Activated CD4-positive, alpha-beta T cell treated with anti-CD3 and anti-CD28 coated beads, Interleukin-2, amount 50 U/mL, for 48 hours (primary cell): ENCODE measurements around the gene ADCY5.

Experiments
- DNase-seq, 2 experiments: peaks; one replicate each; pipeline ENCODE4 v3.0.0-alpha.2; 2020

ADCY5 gene

DNA sequence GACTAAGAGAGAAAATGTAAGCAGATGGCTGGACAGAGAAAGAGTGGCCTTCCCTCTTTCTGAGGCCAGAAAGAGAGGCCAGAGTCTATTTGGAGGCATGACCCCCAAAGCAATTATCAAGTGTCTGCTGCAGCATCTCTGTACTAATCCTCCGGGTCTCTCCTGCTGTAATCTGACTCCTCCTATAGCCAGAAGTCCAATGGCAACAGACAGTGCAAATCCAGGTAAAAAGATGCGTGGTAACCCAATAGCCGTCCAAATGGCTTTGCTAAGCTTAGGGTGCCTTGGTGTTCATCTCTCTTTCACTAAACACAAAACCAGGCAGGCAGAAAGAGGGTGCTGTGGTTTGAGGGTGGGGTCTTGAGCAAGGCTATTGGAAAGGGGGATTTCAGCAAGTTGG lies 91.6 kb downstream of the ADCY5 start:
- no peak for DNase-seq

DNA sequence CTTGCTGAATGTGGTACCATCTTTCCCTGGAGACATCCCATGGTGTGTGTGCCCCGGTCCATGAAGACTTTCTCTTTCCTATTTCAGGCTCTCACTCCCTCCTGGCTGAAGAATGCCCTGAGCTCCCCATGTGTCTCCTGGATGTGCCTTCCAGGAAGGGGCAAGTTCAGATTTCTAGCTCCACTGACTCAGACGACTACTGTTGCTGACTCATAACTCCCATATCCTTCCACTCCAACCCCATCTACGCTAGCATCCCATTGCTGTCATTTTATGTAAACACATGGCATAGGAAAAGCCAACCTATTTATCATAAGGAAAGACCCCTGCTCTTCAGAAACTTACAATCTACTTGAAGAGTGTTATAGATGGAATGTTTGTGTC lies 95.0 kb downstream of the ADCY5 start:
- no peak for DNase-seq

DNA sequence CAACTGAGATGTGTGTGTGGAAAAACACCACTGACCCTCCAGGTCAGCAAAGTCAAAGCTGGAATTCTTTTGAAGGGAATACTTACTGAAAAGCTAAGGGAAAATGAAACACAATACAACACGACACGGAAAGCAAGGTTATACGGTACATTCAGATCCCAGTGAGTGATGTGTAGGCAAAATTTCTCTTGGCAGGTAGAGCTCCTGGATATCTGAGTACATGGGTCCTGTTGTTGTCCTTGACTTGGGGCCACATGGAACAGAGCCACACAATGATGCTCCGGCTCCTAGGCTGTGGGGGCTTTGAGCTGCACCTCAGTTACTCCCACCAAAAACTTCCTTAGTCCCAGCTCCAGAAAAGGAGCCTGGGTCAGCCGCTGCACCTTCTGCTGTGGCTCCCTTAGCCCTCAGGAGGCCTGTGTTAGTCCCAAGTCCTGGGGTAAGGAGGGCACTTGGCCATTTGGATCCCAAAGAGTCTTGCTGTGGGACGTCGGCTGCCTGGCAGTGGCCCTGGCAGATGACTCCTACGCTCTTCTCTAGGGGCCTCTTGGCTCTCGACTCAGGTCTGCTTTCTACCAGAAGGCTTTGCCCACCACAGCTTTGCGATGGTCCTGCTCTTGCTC lies 95.6 kb downstream of the ADCY5 start:
- no peak for DNase-seq

DNA sequence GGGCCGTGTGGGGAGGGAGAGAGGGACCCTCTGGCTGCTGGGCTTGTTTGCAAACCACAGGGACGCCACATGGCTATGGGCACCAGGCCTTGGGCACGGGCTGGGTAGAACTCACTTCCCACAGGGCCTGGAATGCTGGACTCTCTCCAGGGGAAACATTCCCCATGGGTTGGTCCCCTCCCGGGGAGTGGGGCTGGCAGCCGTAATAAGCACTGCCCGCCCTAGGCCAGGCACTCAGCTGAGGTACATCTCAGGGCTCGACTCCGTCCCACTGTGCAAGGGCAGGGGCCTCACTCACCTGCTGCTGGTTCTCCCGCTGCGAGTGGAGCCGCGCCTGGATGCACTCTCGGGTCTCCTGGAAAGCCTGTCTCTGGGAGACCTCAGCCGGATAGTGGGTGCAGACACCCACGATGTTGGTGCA lies 96.7 kb downstream of the ADCY5 start:
- DNase-seq = no peak

DNA sequence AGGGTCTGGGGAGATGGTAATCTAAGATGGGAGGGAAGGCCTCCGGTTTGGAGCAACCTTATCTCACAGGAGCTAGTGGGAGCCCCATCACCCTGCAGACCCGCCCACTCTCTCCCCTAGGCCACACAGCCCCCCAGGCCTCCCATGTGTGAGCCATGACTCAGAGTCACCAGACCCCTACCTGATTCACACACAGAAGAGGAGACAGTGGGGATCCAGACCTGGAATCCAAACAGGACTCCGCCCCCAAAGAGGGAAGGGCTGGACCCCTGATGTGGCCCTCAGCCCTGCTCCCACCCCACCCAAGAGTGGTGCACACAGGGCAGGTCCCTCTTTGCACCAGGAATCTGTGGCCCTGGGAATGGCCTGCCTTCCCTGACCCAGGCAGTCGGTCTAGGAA lies 97.4 kb downstream of the ADCY5 start:
- DNase-seq = no peak

DNA sequence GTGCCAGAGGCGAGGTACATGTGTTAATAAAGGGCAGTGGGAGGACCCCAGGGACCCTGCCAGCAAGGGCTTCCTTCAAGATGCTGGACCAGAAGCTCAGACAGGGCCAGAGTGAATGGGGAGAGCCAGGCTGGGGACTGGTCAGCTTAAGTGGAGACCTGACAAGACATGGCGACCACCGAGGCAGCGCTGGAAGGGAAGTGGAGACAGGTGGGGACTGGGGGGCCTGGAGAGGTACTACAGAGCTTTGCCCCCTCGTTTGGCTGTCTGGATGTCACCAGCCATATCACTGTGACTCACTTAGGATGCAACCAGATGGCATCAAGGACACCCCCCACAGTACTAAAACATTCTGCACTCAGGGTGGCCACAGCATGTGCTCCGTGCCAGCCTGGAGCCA lies 97.9 kb downstream of the ADCY5 start:
- no peak for DNase-seq

DNA sequence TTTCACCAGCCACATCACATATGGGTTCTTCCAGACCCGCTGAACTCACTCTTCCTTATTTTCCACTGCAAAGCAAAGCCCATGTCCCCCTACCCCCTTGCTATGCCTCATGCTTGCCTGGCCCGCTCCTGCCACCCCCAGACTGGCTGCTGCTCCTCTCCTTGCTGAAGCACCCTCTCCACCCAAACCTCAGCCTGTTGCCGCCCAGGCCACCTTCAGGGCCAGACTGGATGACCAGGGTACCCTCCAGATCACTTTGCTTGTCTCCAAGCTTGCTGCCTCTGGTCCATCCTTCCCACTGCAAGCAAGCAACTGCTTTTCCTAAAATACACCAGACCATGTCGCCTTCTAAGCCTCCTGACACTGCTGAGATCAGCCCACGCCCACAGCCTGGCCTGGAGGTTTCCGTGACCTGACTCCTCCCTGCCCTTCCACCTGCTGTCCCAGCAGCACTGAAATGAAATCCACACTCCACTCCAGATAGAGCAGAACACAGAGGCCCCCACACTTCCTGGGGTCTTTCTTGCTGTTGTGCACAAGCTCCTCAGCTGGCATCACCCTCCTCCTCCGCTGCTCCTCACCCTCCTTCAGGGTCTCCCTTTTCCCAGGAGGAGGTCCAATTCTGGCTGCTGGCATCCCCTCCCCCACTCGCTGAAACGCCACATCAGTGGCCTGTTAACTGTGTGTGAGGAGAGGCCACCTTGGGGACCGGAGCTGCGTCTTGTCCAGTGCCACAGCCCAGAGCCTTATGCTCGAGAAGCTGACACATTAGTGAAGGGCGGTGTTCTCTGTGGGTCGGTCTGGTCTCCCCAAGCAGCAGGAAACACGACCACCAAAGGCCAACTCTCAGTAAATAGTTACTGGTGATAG lies 99.1 kb downstream of the ADCY5 start:
- no peak for DNase-seq

DNA sequence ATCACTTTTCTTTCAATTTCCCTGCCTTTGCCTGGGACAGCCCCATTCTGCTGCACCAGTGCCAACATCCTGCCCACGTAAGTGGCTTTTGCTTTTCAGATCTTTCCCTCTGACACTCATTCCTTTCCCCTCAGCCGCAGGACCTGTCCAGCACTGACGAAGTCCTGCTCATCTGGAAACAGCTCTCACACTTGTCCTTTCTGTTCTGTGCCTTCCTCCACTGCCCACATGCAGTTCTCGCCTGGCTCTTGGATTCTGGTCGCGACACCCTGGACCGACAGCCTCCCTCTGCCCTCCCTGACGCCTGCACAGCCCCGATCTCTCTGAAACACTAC lies 99.7 kb downstream of the ADCY5 start:
- no peak for DNase-seq

DNA sequence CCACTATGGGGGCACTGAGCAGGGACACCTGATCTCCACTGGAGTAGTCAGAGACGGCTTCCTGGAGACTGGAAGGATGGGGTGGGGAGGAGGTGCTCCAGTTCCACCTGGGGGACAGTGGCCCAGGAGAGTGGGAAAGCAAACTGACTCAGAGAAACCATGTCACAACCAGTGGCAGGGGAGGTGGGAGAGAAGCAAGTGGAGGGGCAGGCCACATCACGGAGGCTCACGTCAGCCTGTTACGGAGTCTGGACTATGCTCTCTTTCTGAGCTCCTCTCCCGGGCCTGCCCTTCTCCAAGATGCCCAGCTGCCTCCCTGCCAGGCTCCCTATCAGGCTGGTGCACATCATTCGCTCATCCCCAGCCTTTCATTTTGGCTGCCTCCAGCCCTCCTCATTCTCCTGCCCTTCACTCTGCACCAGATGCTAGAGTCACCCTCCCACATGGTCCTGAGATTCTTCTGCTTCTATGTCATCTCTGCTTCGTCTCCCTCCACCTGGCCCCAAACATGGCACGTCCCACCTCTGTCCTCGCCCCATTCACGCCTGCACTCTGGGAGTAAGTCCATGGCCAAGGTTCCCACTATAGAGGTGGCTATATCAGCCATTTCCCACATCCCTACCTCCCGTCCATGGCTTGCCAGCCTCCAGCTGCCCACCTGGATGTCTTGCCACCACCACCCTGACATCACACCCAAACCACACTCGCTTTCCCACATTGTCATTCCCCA lies 100.3 kb downstream of the ADCY5 start:
- no peak for DNase-seq

DNA sequence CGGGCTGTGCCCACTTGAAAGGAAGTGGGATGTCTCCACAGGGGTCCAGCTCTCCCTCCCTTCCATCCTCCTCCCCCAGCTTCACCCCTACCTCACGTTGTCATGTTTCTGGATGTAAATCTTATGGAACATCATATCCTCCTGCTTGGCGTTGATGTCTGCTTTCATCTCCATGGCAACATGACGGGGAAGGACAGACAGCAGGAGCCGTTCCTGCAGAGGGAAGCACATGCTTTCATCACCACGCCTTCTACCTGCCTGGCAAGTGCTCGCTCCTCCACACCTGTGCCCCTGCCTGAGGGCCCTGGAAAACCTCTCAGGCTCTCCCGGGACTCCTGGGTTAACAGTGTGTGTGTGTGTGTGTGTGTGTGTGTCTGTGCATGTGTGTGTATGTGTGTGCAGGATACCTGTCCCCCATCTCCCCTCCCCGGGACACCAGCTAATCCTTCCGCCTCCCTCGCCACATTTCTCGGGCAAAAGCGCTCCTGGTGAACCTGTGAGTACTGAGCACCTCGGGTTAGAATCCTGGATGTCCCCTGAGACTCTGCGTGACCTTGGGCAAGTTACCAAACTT lies 101.1 kb downstream of the ADCY5 start:
- DNase-seq = no peak

DNA sequence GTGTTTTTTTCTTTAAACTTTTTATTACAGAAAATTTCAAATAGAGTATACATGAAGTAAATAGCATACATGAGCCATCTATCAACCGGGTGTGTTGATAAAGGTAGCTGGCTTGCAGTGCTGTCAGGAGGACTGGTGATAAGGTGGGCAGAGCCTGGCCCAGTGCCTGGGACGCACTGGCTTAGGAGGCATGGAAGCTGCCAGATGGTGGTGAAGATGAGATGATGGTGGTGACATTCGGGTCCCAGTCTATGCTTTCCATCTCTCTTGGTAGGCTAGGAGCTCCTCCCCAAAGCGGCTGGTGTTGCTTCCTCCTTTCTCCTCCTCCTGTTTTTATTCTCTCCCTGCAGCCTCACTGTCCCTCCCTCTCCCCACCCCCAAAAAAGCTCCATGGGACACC lies 101.7 kb downstream of the ADCY5 start:
- no peak for DNase-seq

DNA sequence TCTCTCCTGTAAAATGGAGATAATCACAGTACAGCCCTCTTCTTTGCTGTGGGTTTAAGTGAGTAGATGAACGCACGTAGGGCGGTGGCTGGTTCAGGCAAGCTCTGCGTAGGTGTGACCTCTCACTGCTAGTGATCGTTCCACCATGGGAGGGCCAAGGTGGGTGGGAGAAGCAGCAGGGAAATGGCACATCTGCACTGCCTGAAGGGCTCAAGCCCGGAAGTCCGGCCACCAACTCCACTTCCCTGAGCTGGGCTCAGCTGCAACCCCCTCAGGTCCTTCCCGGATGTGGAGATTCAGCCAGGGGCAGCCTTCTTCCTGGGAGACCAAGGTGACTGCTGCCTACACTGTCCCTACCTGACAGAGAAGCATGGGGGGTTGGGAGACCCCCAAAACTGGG lies 102.9 kb downstream of the ADCY5 start:
- DNase-seq = no peak

DNA sequence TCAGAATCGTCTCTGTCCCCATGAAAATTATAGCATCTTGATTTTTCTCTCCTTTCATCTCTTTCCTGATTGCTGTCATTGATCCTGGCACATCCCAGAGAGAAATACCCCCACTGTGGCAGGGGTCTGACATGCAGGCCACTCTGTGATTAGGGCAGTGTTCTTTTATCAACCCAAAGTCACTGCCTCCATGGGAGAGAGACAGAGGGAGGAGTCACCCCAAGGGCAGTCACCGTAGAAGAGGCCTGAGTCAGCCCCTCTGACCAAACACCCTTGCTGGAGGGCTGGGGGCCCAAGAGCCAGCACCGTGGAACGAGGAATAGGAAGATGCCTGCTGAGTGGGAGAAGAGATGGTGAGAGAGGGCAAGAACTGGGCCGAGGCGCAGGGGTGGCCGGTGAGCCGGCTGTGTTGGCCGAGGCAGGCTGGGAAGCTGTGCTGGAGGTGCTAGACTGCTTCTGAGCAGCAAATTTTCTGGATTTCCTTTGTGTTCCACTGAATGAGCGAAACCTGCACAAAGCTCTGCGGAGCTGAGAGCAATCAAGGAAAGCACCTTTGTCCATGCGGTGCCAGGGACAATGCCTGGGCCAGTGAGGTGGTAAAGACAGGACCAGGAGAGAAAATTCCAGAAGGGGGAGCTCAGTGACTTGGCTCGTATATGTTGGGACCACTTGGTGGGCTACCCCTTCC lies 103.8 kb downstream of the ADCY5 start:
- DNase-seq = no peak

DNA sequence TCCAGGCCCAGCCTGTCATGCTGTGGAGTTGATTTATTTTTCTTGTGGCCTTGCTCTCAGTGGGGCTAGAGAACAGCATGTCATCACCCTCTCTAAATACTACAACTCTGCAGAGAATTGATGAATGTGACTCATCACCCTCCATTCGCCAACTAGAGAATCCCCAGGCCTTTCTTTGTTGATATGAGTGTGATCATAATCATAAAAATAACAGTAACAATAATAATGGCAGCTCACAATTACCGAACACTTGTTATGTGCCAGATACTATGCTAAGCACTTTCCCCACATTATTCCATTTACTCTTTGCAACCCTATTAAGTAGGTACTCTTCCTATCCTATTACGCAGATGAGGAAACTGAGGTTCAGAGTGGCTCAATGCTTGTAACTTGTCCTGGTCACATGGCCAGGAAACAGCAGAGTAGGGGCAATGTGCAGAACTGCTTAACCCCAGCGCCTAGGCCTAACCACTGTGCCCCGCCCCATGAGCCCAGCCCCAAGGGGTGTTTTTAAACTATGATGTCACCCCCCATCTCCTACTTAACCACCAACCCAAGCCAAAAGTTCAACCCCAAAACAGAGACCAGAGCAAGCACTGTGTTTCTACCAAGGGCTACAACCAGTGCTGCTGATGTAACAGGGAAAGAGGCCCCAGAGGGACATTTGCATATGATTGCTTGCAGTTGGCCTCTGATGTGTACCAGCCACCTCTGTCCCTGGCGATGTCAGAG lies 104.5 kb downstream of the ADCY5 start:
- no peak for DNase-seq

DNA sequence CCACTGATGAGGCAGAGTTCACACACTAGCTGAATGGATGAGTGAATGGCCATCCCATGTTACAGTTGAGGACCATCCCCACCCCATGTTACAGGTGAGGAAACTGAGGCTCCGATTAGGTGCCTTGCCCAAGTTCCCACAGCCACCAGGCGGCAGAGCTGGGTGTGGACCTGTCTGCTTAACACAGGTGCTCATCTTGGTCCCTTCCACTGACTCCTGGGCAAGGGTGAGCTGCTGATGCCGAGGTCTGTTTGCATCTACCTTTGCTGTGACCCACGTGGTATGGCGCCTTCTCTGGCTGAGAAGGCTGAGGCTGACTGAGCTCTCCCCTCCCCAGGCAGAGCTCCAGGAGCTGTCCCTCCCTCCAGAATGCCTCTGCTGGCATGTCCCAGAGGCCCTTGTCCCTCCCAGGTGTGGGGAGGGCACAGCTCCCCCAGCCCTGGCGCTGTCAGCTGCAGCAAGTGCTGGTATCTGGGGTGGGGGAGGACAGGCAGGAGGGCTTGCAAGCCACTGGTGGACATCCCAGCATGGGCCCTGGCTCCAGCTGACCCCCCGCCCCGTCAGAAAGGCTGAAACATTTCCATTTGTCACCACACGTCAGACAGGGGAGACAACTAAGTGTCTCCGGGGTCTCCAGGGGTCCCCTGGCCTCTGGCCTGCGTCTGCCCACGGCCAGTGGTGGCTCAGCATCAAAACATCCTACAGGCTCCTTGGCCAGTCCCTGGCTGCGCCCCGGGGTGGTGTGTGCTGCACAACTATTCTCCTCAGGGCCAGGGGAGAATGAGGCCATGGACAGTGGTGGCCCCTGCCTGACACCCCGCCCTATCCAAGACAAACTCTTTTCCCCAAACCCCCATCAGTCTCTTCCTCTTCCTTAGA lies 105.4 kb downstream of the ADCY5 start:
- no peak for DNase-seq

DNA sequence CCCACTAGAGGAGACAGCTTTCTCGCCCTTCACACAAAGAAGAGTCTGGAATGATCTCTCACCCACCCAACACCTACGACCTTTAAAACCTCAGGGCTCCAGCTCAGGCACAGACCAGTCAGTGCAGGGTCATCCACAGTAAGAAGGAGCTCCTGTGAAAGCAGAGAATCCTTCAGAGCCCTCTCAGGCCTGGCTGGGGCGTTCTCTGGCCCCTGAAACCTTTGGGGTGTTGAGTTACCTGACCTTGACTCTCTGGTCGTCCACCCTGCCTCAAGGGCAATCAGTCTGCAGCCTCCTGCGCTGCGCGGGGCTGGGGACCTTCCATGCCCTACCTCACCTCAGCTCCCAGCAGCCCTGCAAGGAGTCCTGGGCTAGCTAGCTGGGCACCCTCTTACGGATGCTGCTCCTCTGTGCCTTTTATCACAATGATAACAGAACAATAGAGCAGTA lies 106.2 kb downstream of the ADCY5 start:
- DNase-seq = no peak

DNA sequence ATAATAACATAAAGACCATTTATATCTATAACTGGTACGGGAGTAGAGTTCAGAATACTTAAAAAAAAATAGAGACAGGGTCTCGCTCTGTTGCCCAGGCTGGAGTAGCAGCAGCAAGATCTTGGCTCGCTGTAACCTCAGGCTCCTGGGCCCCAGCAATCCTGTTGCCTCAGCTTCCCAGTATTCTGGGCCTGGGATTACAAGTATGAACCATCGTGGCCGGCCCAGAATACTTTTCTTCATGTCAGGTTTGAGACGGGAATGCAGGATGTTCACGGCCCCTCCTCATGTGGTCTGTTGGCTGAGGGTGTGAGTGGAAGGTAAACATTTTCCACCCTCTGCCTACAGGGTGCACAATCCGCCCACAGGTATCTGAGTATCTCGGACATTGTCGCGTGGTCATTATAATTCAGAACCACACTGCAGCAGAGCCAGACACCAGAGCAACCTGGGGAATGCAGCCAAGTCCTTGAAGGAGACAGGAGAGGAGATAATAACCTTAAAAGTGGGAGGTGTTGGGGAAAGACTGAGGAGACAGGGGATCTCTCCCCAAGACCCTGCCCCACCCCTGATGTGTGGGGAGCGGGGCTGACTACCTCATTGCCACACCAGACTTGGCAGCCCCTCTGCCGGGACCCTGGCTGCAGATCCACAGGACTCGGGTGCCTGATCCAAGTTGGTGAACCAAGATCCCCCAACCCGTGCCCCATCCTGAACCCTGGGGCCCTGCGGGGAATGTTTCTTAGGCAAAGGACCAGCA lies 106.8 kb downstream of the ADCY5 start:
- no peak for DNase-seq

DNA sequence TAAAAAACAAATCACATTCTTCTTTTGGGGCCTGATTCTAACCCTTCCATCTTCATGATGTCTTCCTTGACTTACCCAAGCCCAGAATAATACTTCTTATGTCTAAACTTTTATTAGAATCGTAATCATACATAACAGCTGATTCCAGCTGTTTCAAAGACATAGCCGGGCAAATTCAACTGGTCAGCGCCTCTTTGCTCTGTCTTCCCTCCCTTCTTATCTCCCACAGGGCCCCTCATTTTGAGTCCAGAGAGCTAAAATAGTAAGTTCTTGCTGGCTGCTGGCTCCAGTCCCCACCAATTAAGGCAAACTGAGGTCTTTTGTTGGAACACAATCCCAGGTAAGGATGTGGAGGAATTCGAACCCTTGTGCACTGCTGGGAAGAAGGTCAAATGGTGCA lies 108.6 kb downstream of the ADCY5 start:
- no peak for DNase-seq

DNA sequence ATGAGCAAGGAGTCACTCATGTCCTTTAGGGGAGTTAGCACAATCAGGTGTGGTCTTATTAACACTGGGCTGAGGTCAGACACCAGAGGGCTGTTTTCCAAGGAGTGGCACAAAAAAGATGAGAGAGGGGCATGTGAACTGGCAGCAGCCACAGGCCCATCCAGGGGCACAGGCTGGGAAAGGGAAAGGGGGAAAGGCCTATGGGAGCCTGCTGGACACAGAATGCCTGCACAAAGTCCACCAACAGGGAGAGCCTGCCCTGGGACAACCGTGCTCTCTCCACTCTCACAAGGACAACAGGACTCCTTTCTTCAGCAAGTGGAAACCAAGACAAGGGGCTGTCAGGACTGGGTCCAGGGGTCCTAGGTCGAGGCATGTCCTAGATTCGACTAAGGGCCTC lies 109.6 kb downstream of the ADCY5 start:
- no peak for DNase-seq

DNA sequence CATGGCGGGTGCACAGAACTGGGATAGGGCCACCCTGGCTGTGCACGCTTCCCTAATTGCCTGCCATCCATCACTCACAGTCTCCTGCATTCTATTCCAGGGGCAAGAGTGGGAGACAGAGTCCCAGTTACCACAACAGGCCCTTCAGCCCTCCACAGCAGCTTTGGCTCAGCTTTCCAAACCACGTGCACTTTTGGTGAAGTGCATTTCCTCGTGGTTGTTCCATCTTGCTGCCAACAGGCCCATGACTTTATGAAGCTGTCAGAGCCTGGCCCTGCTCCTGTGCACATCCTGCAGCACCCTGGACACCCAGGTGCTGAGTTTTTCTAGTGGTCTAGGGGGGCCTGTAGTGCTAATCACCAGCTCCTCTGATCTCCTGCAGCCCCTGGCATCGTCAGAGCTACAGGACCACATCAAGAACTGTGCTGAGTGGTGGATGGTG lies 110.2 kb downstream of the ADCY5 start:
- no peak for DNase-seq
